Naive B cell (primary cell): ENCODE data around the gene ITPR2. TPM values are rescaled to one million over a fixed set of nuclear protein-coding genes. Genes with fewer than 3 reads are reported as not detected.
"Not testable (repeated sequence)": the region's sequence is repeated elsewhere in the genome, so short reads cannot be mapped to it uniquely, and the experiment has no call there.

Experiments
- ATAC-seq, 2 donors: fragments of 150-1000 bp; cut with Tn5 transposase; 2 replicates each; pipeline ENCODE4 v1.10.0; 2021; ENCODE audit warnings: low read depth in 2 of 2, mild to moderate bottlenecking in 2 of 2, moderate library complexity in 2 of 2
- DNase-seq: peaks from one replicate; pipeline ENCODE4 v3.0.0; 2022
- H3K27ac Mint-ChIP-seq, 6 donors: one replicate each; pipeline ENCODE4 v1.8.0; 2020 to 2022; ENCODE audit warnings: mild to moderate bottlenecking in 6 of 6, mixed read lengths in 6 of 6, moderate library complexity in 5 of 6, inconsistent platforms in 2 of 6
- H3K27me3 Mint-ChIP-seq, 3 donors: one replicate each; pipeline ENCODE4 v1.8.0; 2021 to 2022; ENCODE audit warnings: mixed read lengths in 3 of 3, mild to moderate bottlenecking in 1 of 3
- H3K36me3 Mint-ChIP-seq, 2 donors: one replicate each; pipeline ENCODE4 v1.8.0; 2020 to 2022; ENCODE audit warnings: mixed read lengths in 2 of 2, inconsistent platforms in 1 of 2, mild to moderate bottlenecking in 1 of 2
- H3K4me1 Mint-ChIP-seq, 3 donors: one replicate each; pipeline ENCODE4 v1.8.0; 2020 to 2022; ENCODE audit warnings: mixed read lengths in 3 of 3, inconsistent platforms in 1 of 3, mild to moderate bottlenecking in 1 of 3, moderate library complexity in 1 of 3
- H3K4me3 Mint-ChIP-seq, 8 donors: one replicate each; pipeline ENCODE4 v1.8.0; 2020 to 2022; ENCODE audit warnings: mild to moderate bottlenecking in 8 of 8, mixed read lengths in 8 of 8, moderate library complexity in 8 of 8, inconsistent platforms in 2 of 8
- H3K9me3 Mint-ChIP-seq, 7 donors: one replicate each; pipeline ENCODE4 v1.8.0; 2020 to 2022; ENCODE audit warnings: mixed read lengths in 7 of 7, mild to moderate bottlenecking in 5 of 7, inconsistent platforms in 2 of 7, moderate library complexity in 1 of 7
- polyA plus RNA-seq, 6 donors: library from polyadenylated mRNA; unstranded; fragments of 300-500 nt; fragmentation: Illumina TruSeq; gene quantifications; one replicate each; pipeline ENCODE4 v1.2.3, GENCODE V29; 2021; ENCODE audit warnings: low read depth in 6 of 6

Gene ITPR2
- polyA plus RNA-seq, 6 donors from 2014 or later, result 6.7 to 23.6 (median 20.6) TPM

- H3K27ac Mint-ChIP-seq, result peak overlapping the region in 1 of 6 donors; percentile 64
- no peak for ATAC-seq
Measured at GRCh38 chr12:26465419-26466097, 367.4 kb downstream of the ITPR2 start.

GRCh38 chr12:26461776-26462175 is 371.2 kb downstream of the ITPR2 start:
- DNase-seq, result no peak
- peaks cover 0 to 16% (median 15%) of the 10 kb centered on the region in 3 donors for H3K4me1 Mint-ChIP-seq
- H3K36me3 Mint-ChIP-seq, result peaks cover 27 to 42% of the 10 kb centered on the region in 2 donors
- peaks cover 0 to 4% (median 0%) of the 10 kb centered on the region in 7 donors for H3K9me3 Mint-ChIP-seq
- H3K27me3 Mint-ChIP-seq, result no peaks in the 10 kb centered on the region
- H3K4me3 Mint-ChIP-seq, result no peak overlapping the region
- no peak overlapping the region for H3K27ac Mint-ChIP-seq
- ATAC-seq, result no peak

More at GRCh38 chr12:26465419-26466097, 367.4 kb downstream of the ITPR2 start:
- peaks cover 0 to 20% (median 11%) of the 10 kb centered on the region in 3 donors for H3K4me1 Mint-ChIP-seq
- no peak for DNase-seq
- H3K36me3 Mint-ChIP-seq, result peaks cover 8 to 10% of the 10 kb centered on the region in 2 donors
- no peaks in the 10 kb centered on the region for H3K27me3 Mint-ChIP-seq
- H3K4me3 Mint-ChIP-seq, result peak overlapping the region in 1 of 8 donors; percentile 43
- no peaks in the 10 kb centered on the region for H3K9me3 Mint-ChIP-seq

GRCh38 chr12:26460361-26460760 is 372.6 kb downstream of the ITPR2 start:
- ATAC-seq (no peak), DNase-seq (no peak)
- Mint-ChIP-seq H3K4me1 (peaks cover 0 to 16% (median 13%) of the 10 kb centered on the region in 3 donors), H3K27me3 (no peaks in the 10 kb centered on the region), H3K27ac (no peak overlapping the region), H3K36me3 (peaks cover 28 to 44% of the 10 kb centered on the region in 2 donors), H3K9me3 (peaks cover 0 to 4% (median 0%) of the 10 kb centered on the region in 7 donors), H3K4me3 (no peak overlapping the region)

- ATAC-seq, result no peak
- DNase-seq, result no peak
- no peak overlapping the region for H3K4me3 Mint-ChIP-seq
- no peak overlapping the region for H3K27ac Mint-ChIP-seq
- peaks cover 0 to 4% (median 0%) of the 10 kb centered on the region in 7 donors for H3K9me3 Mint-ChIP-seq
- no peaks in the 10 kb centered on the region for H3K27me3 Mint-ChIP-seq
- peaks cover 28 to 41% of the 10 kb centered on the region in 2 donors for H3K36me3 Mint-ChIP-seq
- peaks cover 5 to 10% (median 7%) of the 10 kb centered on the region in 3 donors for H3K4me1 Mint-ChIP-seq
Measured at GRCh38 chr12:26455936-26456574, 376.9 kb downstream of the ITPR2 start.

GRCh38 chr12:26453246-26453645 is 379.7 kb downstream of the ITPR2 start:
- Mint-ChIP-seq H3K4me3 (no peak overlapping the region), H3K27ac (no peak overlapping the region), H3K36me3 (peaks cover 33 to 37% of the 10 kb centered on the region in 2 donors), H3K9me3 (peaks cover 0 to 4% (median 0%) of the 10 kb centered on the region in 7 donors), H3K4me1 (peaks cover 4 to 15% (median 5%) of the 10 kb centered on the region in 3 donors), H3K27me3 (no peaks in the 10 kb centered on the region)
- no peak for DNase-seq
- ATAC-seq, result no peak

- Mint-ChIP-seq H3K36me3 (peaks cover 26 to 30% of the 10 kb centered on the region in 2 donors), H3K4me1 (peaks cover 4 to 15% (median 5%) of the 10 kb centered on the region in 3 donors), H3K27ac (peak overlapping the region in 2 of 6 donors; percentile 47 to 48), H3K27me3 (no peaks in the 10 kb centered on the region), H3K9me3 (peaks cover 0 to 4% (median 0%) of the 10 kb centered on the region in 7 donors), H3K4me3 (no peak overlapping the region)
- DNase-seq, result no peak
- ATAC-seq, result no peak
Measured at GRCh38 chr12:26452511-26452910, 380.5 kb downstream of the ITPR2 start.

- Mint-ChIP-seq H3K27ac (peak overlapping the region in 1 of 6 donors; percentile 53), H3K9me3 (peaks cover 0 to 1% (median 0%) of the 10 kb centered on the region in 7 donors), H3K36me3 (peaks cover 19 to 22% of the 10 kb centered on the region in 2 donors), H3K4me3 (no peak overlapping the region), H3K27me3 (no peaks in the 10 kb centered on the region), H3K4me1 (peaks cover 4 to 11% (median 5%) of the 10 kb centered on the region in 3 donors)
- DNase-seq, result no peak
- no peak for ATAC-seq
Measured at GRCh38 chr12:26451763-26452162, 381.2 kb downstream of the ITPR2 start.

- peaks cover 12 to 33% of the 10 kb centered on the region in 2 donors for H3K36me3 Mint-ChIP-seq
- DNase-seq, result no peak
Measured at GRCh38 chr12:26445909-26446308, 387.1 kb downstream of the ITPR2 start.

GRCh38 chr12:26443309-26443708 is 389.7 kb downstream of the ITPR2 start:
- H3K36me3 Mint-ChIP-seq, result peaks cover 4 to 24% of the 10 kb centered on the region in 2 donors
- H3K4me1 Mint-ChIP-seq, result peaks cover 10 to 14% (median 12%) of the 10 kb centered on the region in 3 donors
- H3K9me3 Mint-ChIP-seq, result no peaks in the 10 kb centered on the region
- DNase-seq (peak; percentile 6), ATAC-seq (peak; percentile 60 to 66)
- peak overlapping the region in 1 of 6 donors; percentile 23 for H3K27ac Mint-ChIP-seq
- no peaks in the 10 kb centered on the region for H3K27me3 Mint-ChIP-seq
- peak overlapping the region in 2 of 8 donors; percentile 25 to 37 for H3K4me3 Mint-ChIP-seq

More at GRCh38 chr12:26445909-26446308, 387.1 kb downstream of the ITPR2 start:
- no peak for ATAC-seq
- Mint-ChIP-seq H3K4me1 (peaks cover 10 to 17% (median 14%) of the 10 kb centered on the region in 3 donors), H3K9me3 (no peaks in the 10 kb centered on the region), H3K4me3 (no peak overlapping the region), H3K27ac (no peak overlapping the region), H3K27me3 (no peaks in the 10 kb centered on the region)

GRCh38 chr12:26441434-26441833 is 391.6 kb downstream of the ITPR2 start:
- no peaks in the 10 kb centered on the region for H3K27me3 Mint-ChIP-seq
- no peak for ATAC-seq
- no peak for DNase-seq
- H3K4me1 Mint-ChIP-seq, result peaks cover 10 to 14% (median 12%) of the 10 kb centered on the region in 3 donors
- H3K9me3 Mint-ChIP-seq, result no peaks in the 10 kb centered on the region
- H3K27ac Mint-ChIP-seq, result no peak overlapping the region
- peaks cover 4 to 24% of the 10 kb centered on the region in 2 donors for H3K36me3 Mint-ChIP-seq
- no peak overlapping the region for H3K4me3 Mint-ChIP-seq

- peaks cover 0 to 18% of the 10 kb centered on the region in 2 donors for H3K36me3 Mint-ChIP-seq
- ATAC-seq, result no peak
- H3K4me3 Mint-ChIP-seq, result no peak overlapping the region
- H3K27me3 Mint-ChIP-seq, result no peaks in the 10 kb centered on the region
- DNase-seq, result no peak
- no peaks in the 10 kb centered on the region for H3K9me3 Mint-ChIP-seq
- peaks cover 0 to 5% (median 0%) of the 10 kb centered on the region in 3 donors for H3K4me1 Mint-ChIP-seq
- H3K27ac Mint-ChIP-seq, result no peak overlapping the region
Measured at GRCh38 chr12:26435069-26435404, 398.0 kb downstream of the ITPR2 start.

GRCh38 chr12:26434299-26435068 is 398.5 kb downstream of the ITPR2 start:
- Mint-ChIP-seq H3K9me3 (no peaks in the 10 kb centered on the region), H3K36me3 (peaks cover 0 to 18% of the 10 kb centered on the region in 2 donors), H3K4me3 (no peak overlapping the region), H3K27ac (no peak overlapping the region), H3K4me1 (peaks cover 0 to 5% (median 0%) of the 10 kb centered on the region in 3 donors), H3K27me3 (no peaks in the 10 kb centered on the region)
- DNase-seq (peak; percentile 15), ATAC-seq (peak; percentile 55 to 58)

- H3K36me3 Mint-ChIP-seq, result peaks cover 4 to 18% of the 10 kb centered on the region in 2 donors
- not testable (repeated sequence) for H3K27me3 Mint-ChIP-seq, H3K27ac Mint-ChIP-seq, H3K9me3 Mint-ChIP-seq, H3K4me3 Mint-ChIP-seq, DNase-seq, ATAC-seq, H3K4me1 Mint-ChIP-seq
Measured at GRCh38 chr12:26433701-26434100, 399.3 kb downstream of the ITPR2 start.
